Endothelial cell of umbilical vein (primary cell): ENCODE data around the gene SAMD11.

Experiments
- CTCF ChIP-seq, 2 donors: IDR thresholded peaks; 1 replicate in 1 of 2; 2 replicates in 1 of 2; pipeline ENCODE4 v1.5.1; 2011; ENCODE audit warnings: low read length in 2 of 2, mild to moderate bottlenecking in 2 of 2, moderate library complexity in 2 of 2, control low read depth in 1 of 2, inconsistent platforms in 1 of 2, low read depth in 1 of 2; ENCODE audit not compliant: insufficient read depth in 1 of 2; ENCODE audit errors: extremely low read depth in 1 of 2
- EZH2 ChIP-seq: IDR thresholded peaks from 2 replicates; pipeline ENCODE4 v1.6.1; 2012; ENCODE audit warnings: borderline replicate concordance, low read depth, mild to moderate bottlenecking, moderate library complexity, low read length, inconsistent platforms; ENCODE audit not compliant: severe bottlenecking
- JUN ChIP-seq: IDR thresholded peaks from 2 replicates; pipeline ENCODE4 v1.6.1; 2011; ENCODE audit warnings: borderline replicate concordance, low read depth; ENCODE audit not compliant: insufficient read length, insufficient read depth
- POLR2A ChIP-seq: IDR thresholded peaks from 2 replicates; pipeline ENCODE4 v1.6.1; 2012; ENCODE audit warnings: low read depth, mild to moderate bottlenecking, control low read depth, low read length
- POLR2AphosphoS5 ChIP-seq: IDR thresholded peaks from 2 replicates; pipeline ENCODE4 v1.6.1; 2012; ENCODE audit warnings: low read depth, mild to moderate bottlenecking, control low read depth, low read length, moderate library complexity; ENCODE audit not compliant: insufficient read depth

- no peak for TF ChIP-seq JUN
- no peak for TF ChIP-seq CTCF (IDR thresholded peaks at IDR 0.05; ENCODE audit: extremely low read depth in 1 of 2, insufficient read depth in 1 of 2, low read depth in 1 of 2, low read length in 2 of 2)
- no peak for TF ChIP-seq POLR2A
- no peak for TF ChIP-seq EZH2
- TF ChIP-seq POLR2AphosphoS5: no peak
These were observed 7.9 kb downstream of the SAMD11 start for GRCh38 chr1:931380-932172.
